GM12874 (cell line): ENCODE measurements around the gene KDM6A.

ENCODE experiments used
- CTCF ChIP-seq: IDR thresholded peaks from 2 replicates; pipeline ENCODE4 v1.5.1; 2011; ENCODE audit warnings: low read depth, mild to moderate bottlenecking, control low read depth, low read length, moderate library complexity; ENCODE audit not compliant: insufficient read depth

The KDM6A gene

GRCh38 chrX:44871114-44871645 is 1.8 kb upstream of the KDM6A start:
- no peak for TF ChIP-seq CTCF

DNA sequence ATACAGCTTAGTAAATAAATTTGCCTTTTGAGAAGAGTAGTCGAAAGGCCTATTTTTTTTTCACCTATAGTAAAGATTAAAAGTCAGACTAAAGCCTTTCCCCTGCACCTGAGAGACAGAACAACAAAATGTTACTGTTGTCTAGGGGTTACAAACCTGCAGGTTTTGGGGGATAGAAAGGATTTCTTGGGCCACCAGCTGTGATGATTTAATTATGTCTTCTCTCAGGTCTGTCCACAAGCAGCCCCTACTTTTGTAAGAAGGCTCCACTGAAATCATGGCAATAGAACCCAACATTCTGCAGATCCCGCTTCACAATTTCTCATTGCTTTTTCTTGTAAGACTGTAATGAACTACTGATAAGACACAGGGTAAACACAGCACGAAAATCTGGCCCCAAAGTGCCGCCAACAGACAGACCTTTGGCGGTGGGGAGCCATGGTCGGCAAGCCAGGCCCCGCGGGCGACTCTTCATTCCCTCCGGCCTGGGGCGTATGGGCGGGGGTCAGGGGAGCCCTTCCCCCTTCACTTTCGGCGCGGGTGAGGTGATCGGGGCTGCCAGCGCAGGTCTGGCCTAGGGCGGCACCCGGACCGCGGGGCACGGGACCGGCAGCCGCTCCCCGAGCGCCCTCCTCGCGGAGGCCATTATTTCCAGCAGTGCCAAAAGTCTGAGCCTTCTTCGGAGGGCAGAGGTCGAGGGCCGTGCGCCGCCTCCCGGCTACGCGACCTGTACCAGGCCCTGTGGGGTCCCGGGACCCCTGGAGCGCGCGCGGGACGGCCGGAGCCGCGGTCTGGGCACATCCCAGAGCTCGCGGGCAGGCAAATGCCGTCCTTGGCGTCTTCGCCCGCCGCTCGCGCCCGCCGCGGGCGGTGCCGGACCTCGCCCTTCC is 812 bp upstream of the KDM6A start:
- TF ChIP-seq CTCF, result no peak

DNA sequence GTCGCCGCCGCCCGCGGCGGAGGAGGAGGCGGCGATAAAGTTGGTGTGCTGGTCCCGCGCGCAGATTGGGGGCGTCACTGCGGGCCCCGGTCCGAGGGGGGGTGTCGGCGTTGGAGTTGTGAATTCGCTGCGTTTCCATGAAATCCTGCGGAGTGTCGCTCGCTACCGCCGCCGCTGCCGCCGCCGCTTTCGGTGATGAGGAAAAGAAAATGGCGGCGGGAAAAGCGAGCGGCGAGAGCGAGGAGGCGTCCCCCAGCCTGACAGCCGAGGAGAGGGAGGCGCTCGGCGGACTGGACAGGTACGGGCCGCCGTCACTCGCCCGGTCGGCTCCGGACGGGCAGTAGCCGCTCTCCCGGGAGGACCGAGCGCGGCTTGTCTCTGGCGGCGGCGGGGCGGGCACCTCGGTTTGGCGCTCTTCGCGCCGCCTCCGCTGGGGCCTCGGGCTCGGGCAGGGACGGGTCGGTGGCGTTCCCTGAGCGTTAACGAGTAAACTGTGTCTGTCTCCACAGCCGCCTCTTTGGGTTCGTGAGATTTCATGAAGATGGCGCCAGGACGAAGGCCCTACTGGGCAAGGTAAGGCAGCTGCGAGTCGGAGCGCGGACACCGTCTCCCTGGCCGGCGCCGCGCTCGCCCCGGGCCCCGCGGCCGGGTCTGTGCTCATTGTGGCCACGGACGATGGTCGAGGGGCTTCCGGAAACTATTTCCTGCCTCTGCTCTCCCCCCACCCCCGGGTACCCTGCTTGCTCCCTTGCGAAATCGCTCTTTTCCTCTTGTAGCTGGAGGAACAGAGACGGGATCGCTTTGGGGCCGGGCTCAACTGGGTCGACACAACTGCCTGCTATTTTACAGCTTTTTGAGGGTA is 658 bp downstream of the KDM6A start:
- no peak for TF ChIP-seq CTCF

DNA sequence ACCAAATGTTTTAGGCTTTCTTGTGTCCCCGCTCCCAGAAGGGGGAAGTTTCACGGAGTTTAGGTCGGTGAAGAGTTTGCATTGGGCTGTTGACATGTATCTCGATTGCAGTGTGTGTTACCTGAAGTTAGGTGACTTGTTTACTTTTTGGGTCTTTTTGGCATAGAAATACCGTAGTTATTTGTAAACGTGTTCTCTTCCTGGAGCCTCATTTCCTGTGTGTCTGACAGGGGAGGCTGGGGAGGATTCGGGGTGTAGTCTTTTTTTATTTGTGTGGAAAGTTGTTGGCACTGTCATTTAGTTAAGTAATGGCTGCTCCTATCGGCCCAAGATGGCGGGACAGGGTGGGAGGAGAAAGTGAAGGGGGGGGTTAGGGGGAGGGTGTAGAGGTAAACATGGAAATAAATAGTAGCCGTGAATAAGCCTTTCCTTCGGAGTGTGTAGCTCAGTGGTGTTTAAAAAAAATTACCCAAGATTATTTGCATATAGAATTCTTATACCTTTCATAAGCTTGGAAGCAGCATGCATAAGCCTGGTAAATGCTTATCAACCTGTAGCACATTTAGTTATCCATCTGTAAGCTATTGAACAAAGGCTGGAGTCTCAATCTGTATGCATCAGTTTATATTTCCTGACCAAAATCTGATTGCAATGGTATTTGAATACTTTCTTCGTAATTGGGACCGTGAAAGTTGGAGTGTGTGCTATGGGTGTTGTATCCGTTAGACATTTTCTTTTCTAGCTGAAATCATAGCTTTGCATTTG is 1.6 kb downstream of the KDM6A start:
- no peak for TF ChIP-seq CTCF

GRCh38 chrX:44875185-44875489 is 2.1 kb downstream of the KDM6A start:
- no peak for TF ChIP-seq CTCF

DNA sequence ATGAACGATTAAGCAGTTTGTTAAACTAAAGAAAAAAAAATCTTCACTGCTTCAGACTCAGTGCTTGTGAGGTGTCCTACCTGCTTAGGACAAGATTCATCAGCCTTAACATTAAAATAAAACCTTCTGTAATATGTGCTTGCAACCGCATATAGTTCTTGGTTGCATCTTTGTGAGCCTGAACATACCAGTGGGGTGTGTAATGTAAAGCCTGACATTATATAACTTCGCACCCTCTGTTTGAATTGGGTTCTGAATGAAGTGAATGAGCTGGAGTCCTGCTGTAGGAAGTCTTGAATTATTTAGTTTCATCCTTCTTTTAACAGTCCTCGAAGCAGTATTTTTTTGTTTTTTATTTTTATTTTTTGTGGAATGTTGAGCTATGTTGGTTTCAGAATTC is 3.1 kb downstream of the KDM6A start:
- no peak for TF ChIP-seq CTCF

GRCh38 chrX:44876767-44877166 is 3.8 kb downstream of the KDM6A start:
- no peak for TF ChIP-seq CTCF
